Sigmoid colon (tissue), 7 donors: Measurements from ENCODE around the gene LZTS3. TPM values are rescaled to one million over a fixed set of nuclear protein-coding genes. Genes with fewer than 3 reads are reported as not detected.

Experiments used
- DNase-seq: peaks from one replicate; pipeline ENCODE4 v3.0.0-alpha.2; 2019
- H3K27ac ChIP-seq, 4 donors: fragments of 200-600 bp; sonication (generic); one replicate each; pipeline ENCODE4 v1.5.1; 2016 to 2019; ENCODE audit warnings: mild to moderate bottlenecking in 1 of 4
- H3K27me3 ChIP-seq, 3 donors: fragments of 200-600 bp; sonication (generic); one replicate each; pipeline ENCODE4 v1.5.1; 2019; ENCODE audit warnings: mild to moderate bottlenecking in 1 of 3
- H3K36me3 ChIP-seq, 4 donors: fragments of 200-600 bp; sonication (generic); one replicate each; pipeline ENCODE4 v1.5.1; 2016 to 2019
- H3K4me1 ChIP-seq, 4 donors: fragments of 200-600 bp; sonication (generic); one replicate each; pipeline ENCODE4 v1.5.1; 2017 to 2019
- H3K4me3 ChIP-seq, 4 donors: fragments of 200-600 bp; sonication (generic); one replicate each; pipeline ENCODE4 v1.5.1; 2017 to 2019; ENCODE audit warnings: mild to moderate bottlenecking in 2 of 4, moderate library complexity in 1 of 4
- H3K9me3 ChIP-seq, 4 donors: fragments of 200-600 bp in 3 of 4; sonication (generic) in 3 of 4; one replicate each; pipeline versions ENCODE4 v1.5.1 to v1.6.1; 2013 to 2019
- CTCF ChIP-seq, 4 experiments: fragments of 450-650 bp in 3 of 4; fragments of 200-600 bp in 1 of 4; IDR thresholded peaks; one replicate each; pipeline ENCODE4 v1.5.1; 2016 to 2019; ENCODE audit warnings: antibody characterized with exemption in 4 of 4, mild to moderate bottlenecking in 3 of 4, moderate library complexity in 2 of 4
- EP300 ChIP-seq, 4 donors: sonication (generic); formaldehyde crosslinking; IDR thresholded peaks; one replicate each; pipeline ENCODE4 v1.6.1; 2017; ENCODE audit warnings: antibody characterized with exemption in 4 of 4
- POLR2A ChIP-seq, 2 donors: fragments of 450-650 bp; IDR thresholded peaks; one replicate each; pipeline ENCODE4 v1.6.1; 2016; ENCODE audit warnings: antibody characterized with exemption in 2 of 2, mild to moderate bottlenecking in 2 of 2, moderate library complexity in 2 of 2
- POLR2AphosphoS5 ChIP-seq, 4 donors: sonication (generic); formaldehyde crosslinking; IDR thresholded peaks; one replicate each; pipeline ENCODE4 v1.6.1; 2017; ENCODE audit warnings: antibody characterized with exemption in 4 of 4
- WGBS, 2 donors: extraction: QIAGEN DNeasy Blood & Tissue Kit; methylation state at CpG; one replicate each; pipeline ENCODE4 v1.1.7; 2013; 5-methylcytosine and 5-hydroxymethylcytosine counted together
- intact Hi-C: fragments of 100-400 bp; cut with DNase I; formaldehyde crosslinking; loops from one replicate; pipeline ENCODE4 v1.15.1; 2023
- polyA plus RNA-seq, 3 donors: library from polyadenylated mRNA; stranded (reverse); fragments of 200-250 nt; gene quantifications; one replicate each; pipeline ENCODE4 v1.2.3, GENCODE V29; 2013
- total RNA-seq, 4 donors: library from RNA; depleted of rRNA; stranded (reverse); fragments of >200 nt; gene quantifications; one replicate each; pipeline ENCODE4 v1.1.0, GENCODE V29; 2016
- donor health status: healthy with polysubstance abuse.
- donor health status: Bipolar disorder and iron deficiency.
- donor health status: healthy.

LZTS3 gene
- total and polyA plus RNA-seq, 7 donors: 2.4 to 10.5 (median 8.3) TPM

GRCh38 chr20:3137492-3137891 lies 35.9 kb downstream of the LZTS3 start:
- DNase-seq: no peak
- intact Hi-C loops: no loop called here
- WGBS, 2 donors: 91 to 93% methylated on average over 2 of the region's 2 CpGs

GRCh38 chr20:3135507-3136070 lies 37.8 kb downstream of the LZTS3 start:
- 88 to 94% methylated on average over 5 of the region's 5 CpGs for WGBS, 2 donors
- DNase-seq: no peak
- Histone ChIP-seq H3K4me3 (no peak overlapping the region), H3K9me3 (no peaks in the 10 kb centered on the region), H3K4me1 (no peaks in the 10 kb centered on the region), H3K27ac (no peak overlapping the region), H3K36me3 (peaks cover 0 to 6% (median 0%) of the 10 kb centered on the region in 4 donors), H3K27me3 (no peaks in the 10 kb centered on the region)
- TF ChIP-seq POLR2AphosphoS5 (IDR thresholded peaks at IDR 0.05) (no peak), POLR2A (IDR thresholded peaks at IDR 0.05) (no peak)
- intact Hi-C loops: no loop called here

More at GRCh38 chr20:3137492-3137891, 35.9 kb downstream of the LZTS3 start:
- H3K4me3 ChIP-seq: no peak overlapping the region
- H3K4me1 ChIP-seq: no peaks in the 10 kb centered on the region
- no peak overlapping the region for H3K27ac ChIP-seq
- TF ChIP-seq EP300 (IDR thresholded peaks at IDR 0.05) (no peak), CTCF (IDR thresholded peaks at IDR 0.05) (no peak), POLR2A (IDR thresholded peaks at IDR 0.05) (no peak), POLR2AphosphoS5 (IDR thresholded peaks at IDR 0.05) (no peak)
- peaks cover 0 to 6% (median 0%) of the 10 kb centered on the region in 4 donors for H3K36me3 ChIP-seq
- H3K27me3 ChIP-seq: no peaks in the 10 kb centered on the region
- no peaks in the 10 kb centered on the region for H3K9me3 ChIP-seq

- Histone ChIP-seq H3K9me3 (no peaks in the 10 kb centered on the region), H3K4me3 (no peak overlapping the region), H3K4me1 (peaks cover 0 to 2% (median 0%) of the 10 kb centered on the region in 4 donors), H3K36me3 (peaks cover 0 to 6% (median 0%) of the 10 kb centered on the region in 4 donors), H3K27me3 (no peaks in the 10 kb centered on the region), H3K27ac (no peak overlapping the region)
- TF ChIP-seq POLR2A (IDR thresholded peaks at IDR 0.05) (no peak), POLR2AphosphoS5 (IDR thresholded peaks at IDR 0.05) (no peak), EP300 (IDR thresholded peaks at IDR 0.05) (no peak)
- no peak for DNase-seq
- WGBS, 2 donors: 73 to 82% methylated on average over 3 of the region's 3 CpGs
- intact Hi-C loops: no loop called here
Observed at GRCh38 chr20:3134151-3134550, 39.2 kb downstream of the LZTS3 start.

- no peak overlapping the region for H3K27ac ChIP-seq
- intact Hi-C loops: no loop called here
- DNase-seq: no peak
- no peaks in the 10 kb centered on the region for H3K9me3 ChIP-seq
- peaks cover 0 to 9% (median 2%) of the 10 kb centered on the region in 4 donors for H3K4me1 ChIP-seq
- no peak overlapping the region for H3K4me3 ChIP-seq
- TF ChIP-seq CTCF (IDR thresholded peaks at IDR 0.05) (no peak), POLR2A (IDR thresholded peaks at IDR 0.05) (no peak), POLR2AphosphoS5 (IDR thresholded peaks at IDR 0.05) (no peak), EP300 (IDR thresholded peaks at IDR 0.05) (no peak)
- H3K36me3 ChIP-seq: peaks cover 0 to 6% (median 0%) of the 10 kb centered on the region in 4 donors
- no peaks in the 10 kb centered on the region for H3K27me3 ChIP-seq
- 93 to 96% methylated on average over 2 of the region's 2 CpGs for whole genome bisulfite sequencing, 2 donors
Observed at GRCh38 chr20:3133155-3133554, 40.2 kb downstream of the LZTS3 start.

- no peak for TF ChIP-seq POLR2AphosphoS5 (IDR thresholded peaks at IDR 0.05)
- no peak for TF ChIP-seq POLR2A (IDR thresholded peaks at IDR 0.05)
- no peak for TF ChIP-seq CTCF (IDR thresholded peaks at IDR 0.05)
- no peak for TF ChIP-seq EP300 (IDR thresholded peaks at IDR 0.05)
Observed at GRCh38 chr20:3130051-3130600, 43.2 kb downstream of the LZTS3 start.

More at GRCh38 chr20:3130051-3130600, 43.2 kb downstream of the LZTS3 start:
- intact Hi-C loops: no loop called here
- 92 to 97% methylated on average over 2 of the region's 2 CpGs for WGBS, 2 donors
- no peaks in the 10 kb centered on the region for H3K36me3 ChIP-seq
- H3K27me3 ChIP-seq: no peaks in the 10 kb centered on the region
- no peak overlapping the region for H3K4me3 ChIP-seq
- DNase-seq: no peak
- H3K9me3 ChIP-seq: no peaks in the 10 kb centered on the region
- peaks cover 0 to 21% (median 8%) of the 10 kb centered on the region in 4 donors for H3K4me1 ChIP-seq
- H3K27ac ChIP-seq: no peak overlapping the region
